HCT116 (cell line): ENCODE results near the gene CALML6. TPM values are rescaled to one million over a fixed set of nuclear protein-coding genes. Genes with fewer than 3 reads are reported as not detected.

Source experiments
- ATAC-seq: fragments of 200-7000 bp; cut with Tn5 transposase; 2 replicates; pipeline ENCODE4 v1.9.1; 2020; ENCODE audit warnings: mild to moderate bottlenecking, moderate library complexity
- BruUV-seq: library from RNA; stranded (reverse); fragments of 400-500 nt; replicated peaks from 2 replicates; lab custom pipeline; 2021; lab: Mats Ljungman, UMichigan
- CTCF ChIA-PET: fragments of 300-600 bp; sonication (Branson Sonifier 250); formaldehyde crosslinking; loops from one replicate; lab custom pipeline; 2021; ENCODE audit warnings: antibody characterized with exemption; lab: Charles Lee
- POLR2A ChIA-PET: fragments of 300-600, 350-600 bp; sonication (Branson Sonifier 250); formaldehyde crosslinking; loops from one replicate; lab custom pipeline; 2021; ENCODE audit warnings: antibody characterized with exemption; lab: Charles Lee
- RAD21 ChIA-PET, 2 experiments: fragments of 300-600 bp; sonication (Branson Sonifier 250); formaldehyde crosslinking; loops; one replicate each; lab custom pipeline; 2023; ENCODE audit warnings: low total read pairs in 2 of 2; ENCODE audit not compliant: uncharacterized antibody in 2 of 2, unreplicated experiment in 2 of 2, low non-redundant PET in 1 of 2; lab: Charles Lee
- DNase-seq: peaks from one replicate; pipeline ENCODE4 v3.0.0-alpha.2; 2010; ENCODE audit warnings: low read depth, low spot score
- H2AFZ ChIP-seq: fragments of 200-600 bp; shearing (Covaris generic), sonication (generic); 2 replicates; pipeline ENCODE4 v1.6.1; 2017; ENCODE audit warnings: low read depth, mixed run types, mixed read lengths, antibody characterized with exemption, low read length; ENCODE audit not compliant: poor library complexity, severe bottlenecking
- H3K27ac ChIP-seq: 2 replicates; pipeline ENCODE4 v1.5.1; 2012; ENCODE audit warnings: low read depth, low read length
- H3K27me3 ChIP-seq: fragments of 200-600 bp; sonication (generic); 2 replicates; pipeline ENCODE4 v1.6.1; 2016; ENCODE audit warnings: mixed run types, low read length, mixed read lengths; ENCODE audit not compliant: insufficient read depth
- H3K36me3 ChIP-seq, 2 experiments: fragments of 200-500 bp in 1 of 2; fragments of 200-600 bp in 1 of 2; sonication (Bioruptor generic) in 1 of 2; sonication (generic) in 1 of 2; 2 replicates each; pipeline versions ENCODE4 v1.5.1 to v1.6.1; 2014 to 2016; ENCODE audit warnings: low read length in 2 of 2, inconsistent platforms in 1 of 2, mixed read lengths in 1 of 2, mixed run types in 1 of 2; ENCODE audit not compliant: insufficient read depth in 2 of 2, control insufficient read depth in 1 of 2
- H3K4me1 ChIP-seq, 2 experiments: fragments of 200-600 bp in 1 of 2; sonication (generic) in 1 of 2; 2 replicates each; pipeline versions ENCODE4 v1.5.1 to v1.6.1; 2012 to 2017; ENCODE audit warnings: low read length in 2 of 2, inconsistent platforms in 1 of 2, mild to moderate bottlenecking in 1 of 2, mixed read lengths in 1 of 2, mixed run types in 1 of 2, moderate library complexity in 1 of 2; ENCODE audit not compliant: insufficient read depth in 2 of 2, control insufficient read depth in 1 of 2
- H3K4me2 ChIP-seq: fragments of 200-600 bp; sonication (generic); 2 replicates; pipeline ENCODE4 v1.6.1; 2017; ENCODE audit warnings: mixed run types, low read length, mixed read lengths
- H3K4me3 ChIP-seq, 2 experiments: fragments of 200-600 bp in 1 of 2; sonication (generic) in 1 of 2; replicated peaks in 1 of 2; 2 replicates each; pipeline ENCODE4 v1.5.1; 2011 to 2016; ENCODE audit warnings: low read length in 2 of 2, control low read depth in 1 of 2, low read depth in 1 of 2, mild to moderate bottlenecking in 1 of 2, mixed read lengths in 1 of 2, mixed run types in 1 of 2
- H3K79me2 ChIP-seq: fragments of 200-600 bp; sonication (generic); 2 replicates; pipeline ENCODE4 v1.6.1; 2017; ENCODE audit warnings: mild to moderate bottlenecking, mixed run types, low read length, moderate library complexity, mixed read lengths; ENCODE audit not compliant: insufficient read depth
- H3K9ac ChIP-seq: fragments of 200-600 bp; sonication (generic); 2 replicates; pipeline ENCODE4 v1.6.1; 2016; ENCODE audit warnings: low read length, mixed read lengths
- H3K9me2 ChIP-seq: fragments of 200-600 bp; sonication (generic), shearing (Covaris generic); 2 replicates; pipeline ENCODE4 v1.6.1; 2017; ENCODE audit warnings: mixed run types, mild to moderate bottlenecking, moderate library complexity; ENCODE audit not compliant: insufficient read depth
- H3K9me3 ChIP-seq, 2 experiments: fragments of 200-500 bp in 1 of 2; fragments of 200-600 bp in 1 of 2; sonication (Bioruptor generic) in 1 of 2; sonication (generic) in 1 of 2; 2 replicates each; pipeline ENCODE4 v1.6.1; 2014 to 2017; ENCODE audit warnings: low read length in 2 of 2, mixed read lengths in 2 of 2, inconsistent platforms in 1 of 2, low read depth in 1 of 2, mild to moderate bottlenecking in 1 of 2, mixed run types in 1 of 2, moderate library complexity in 1 of 2; ENCODE audit not compliant: control insufficient read depth in 1 of 2, insufficient read depth in 1 of 2
- H4K20me1 ChIP-seq: fragments of 200-600 bp; sonication (generic), shearing (Covaris generic); 2 replicates; pipeline ENCODE4 v1.6.1; 2017; ENCODE audit warnings: mixed run types, mild to moderate bottlenecking, moderate library complexity; ENCODE audit not compliant: insufficient read depth
- CBX3 ChIP-seq: IDR thresholded peaks from 2 replicates; pipeline ENCODE4 v1.6.1; 2012; ENCODE audit warnings: low read depth
- CEBPB ChIP-seq: IDR thresholded peaks from 2 replicates; pipeline ENCODE4 v1.6.1; 2012; ENCODE audit warnings: low read depth
- ELF1 ChIP-seq: IDR thresholded peaks from 2 replicates; pipeline ENCODE4 v1.6.1; 2012; ENCODE audit warnings: low read depth, borderline replicate concordance
- EZH2 ChIP-seq: fragments of 200-600 bp; sonication (generic); IDR thresholded peaks from 2 replicates; pipeline ENCODE4 v1.6.1; 2017; ENCODE audit warnings: antibody characterized with exemption, mixed run types
- EZH2phosphoT487 ChIP-seq: fragments of 200-600 bp; IDR thresholded peaks from 2 replicates; pipeline ENCODE4 v1.6.1; 2018; ENCODE audit warnings: antibody characterized with exemption, borderline replicate concordance
- FOSL1 ChIP-seq: IDR thresholded peaks from 2 replicates; pipeline ENCODE4 v1.6.1; 2012; ENCODE audit warnings: low read depth
- POLR2A ChIP-seq: IDR thresholded peaks from 2 replicates; pipeline ENCODE4 v1.7.0; 2011; ENCODE audit warnings: borderline replicate concordance; ENCODE audit not compliant: insufficient read depth, insufficient read length; ENCODE audit errors: extremely low read depth
- POLR2AphosphoS5 ChIP-seq: IDR thresholded peaks from 2 replicates; pipeline ENCODE4 v1.6.1; 2011; ENCODE audit warnings: mild to moderate bottlenecking, low read depth, low read length, moderate library complexity
- RAD21 ChIP-seq: IDR thresholded peaks from 2 replicates; pipeline ENCODE4 v1.6.1; 2012; ENCODE audit warnings: low read depth, mild to moderate bottlenecking
- TCF7L2 ChIP-seq: IDR thresholded peaks from 2 replicates; pipeline ENCODE4 v1.7.0; 2011; ENCODE audit warnings: borderline replicate concordance, inconsistent platforms; ENCODE audit not compliant: insufficient read depth, insufficient read length; ENCODE audit errors: extremely low read depth
- ZFX ChIP-seq: fragments of 450-650 bp; IDR thresholded peaks from 2 replicates; pipeline ENCODE4 v1.6.1; 2017
- ZNF274 ChIP-seq: fragments of 200-500 bp; sonication (Bioruptor generic); IDR thresholded peaks from 2 replicates; pipeline ENCODE4 v1.6.1; 2014; ENCODE audit warnings: mild to moderate bottlenecking, low read depth, low read length, inconsistent platforms
- intact Hi-C: fragments of 100-400 bp; cut with micrococcal nuclease; formaldehyde crosslinking; loops from 2 replicates; pipeline ENCODE4 v1.10.0; 2022
- total RNA-seq: library from RNA; stranded (reverse); gene quantifications from one replicate; pipeline ENCODE4 v1.2.1, GENCODE V29; 2021; ENCODE audit not compliant: unreplicated experiment
- TF ChIP-seq, protein P1 (sequence below): IDR thresholded peaks from 2 replicates; pipeline ENCODE4 v1.6.1; 2012; ENCODE audit warnings: low read depth
- TF ChIP-seq, protein P2 (sequence below): IDR thresholded peaks from 2 replicates; pipeline ENCODE4 v1.6.1; 2012

Gene CALML6
- total RNA-seq, 1 experiment from 2014 or later = 2.3 TPM

DNA sequence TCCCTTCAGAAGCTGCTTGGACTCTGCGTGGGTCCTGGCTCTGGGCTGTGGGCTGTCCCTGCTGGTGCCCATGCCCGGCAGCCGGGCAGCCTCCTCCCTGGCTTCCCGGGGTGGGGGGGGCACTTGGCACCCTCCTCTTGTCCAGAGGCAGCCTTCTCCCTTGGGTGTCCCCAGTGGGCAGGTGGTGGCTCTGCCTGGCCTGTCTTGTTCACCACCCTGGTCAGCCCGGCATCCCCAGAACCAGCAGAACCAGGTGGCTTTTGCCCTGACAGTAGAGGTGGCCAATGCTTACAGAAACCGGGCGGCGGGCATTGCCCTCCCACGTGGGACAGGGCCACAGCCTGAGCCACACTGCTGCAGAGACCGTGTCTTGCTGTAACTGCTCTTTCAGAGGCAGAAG, 50.5 kb downstream of the CALML6 start:
- Histone ChIP-seq H2AFZ (no peak overlapping the region), H3K9ac (no peak overlapping the region), H3K4me2 (no peak overlapping the region), H3K4me1 (peaks cover 12 to 29% of the 10 kb centered on the region in 2 experiments), H3K4me3 (no peak overlapping the region), H3K9me2 (no peaks in the 10 kb centered on the region), H4K20me1 (no peaks in the 10 kb centered on the region), H3K27ac (no peak overlapping the region), H3K27me3 (no peaks in the 10 kb centered on the region), H3K9me3 (no peaks in the 10 kb centered on the region; a peak in 1 of 4 replicates), H3K36me3 (no peaks in the 10 kb centered on the region), H3K79me2 (no peaks in the 10 kb centered on the region)
- BruUV-seq = no TSS peak
- ATAC-seq = no peak
- TF ChIP-seq CBX3 = no peak
- TF ChIP-seq, protein P1, sequence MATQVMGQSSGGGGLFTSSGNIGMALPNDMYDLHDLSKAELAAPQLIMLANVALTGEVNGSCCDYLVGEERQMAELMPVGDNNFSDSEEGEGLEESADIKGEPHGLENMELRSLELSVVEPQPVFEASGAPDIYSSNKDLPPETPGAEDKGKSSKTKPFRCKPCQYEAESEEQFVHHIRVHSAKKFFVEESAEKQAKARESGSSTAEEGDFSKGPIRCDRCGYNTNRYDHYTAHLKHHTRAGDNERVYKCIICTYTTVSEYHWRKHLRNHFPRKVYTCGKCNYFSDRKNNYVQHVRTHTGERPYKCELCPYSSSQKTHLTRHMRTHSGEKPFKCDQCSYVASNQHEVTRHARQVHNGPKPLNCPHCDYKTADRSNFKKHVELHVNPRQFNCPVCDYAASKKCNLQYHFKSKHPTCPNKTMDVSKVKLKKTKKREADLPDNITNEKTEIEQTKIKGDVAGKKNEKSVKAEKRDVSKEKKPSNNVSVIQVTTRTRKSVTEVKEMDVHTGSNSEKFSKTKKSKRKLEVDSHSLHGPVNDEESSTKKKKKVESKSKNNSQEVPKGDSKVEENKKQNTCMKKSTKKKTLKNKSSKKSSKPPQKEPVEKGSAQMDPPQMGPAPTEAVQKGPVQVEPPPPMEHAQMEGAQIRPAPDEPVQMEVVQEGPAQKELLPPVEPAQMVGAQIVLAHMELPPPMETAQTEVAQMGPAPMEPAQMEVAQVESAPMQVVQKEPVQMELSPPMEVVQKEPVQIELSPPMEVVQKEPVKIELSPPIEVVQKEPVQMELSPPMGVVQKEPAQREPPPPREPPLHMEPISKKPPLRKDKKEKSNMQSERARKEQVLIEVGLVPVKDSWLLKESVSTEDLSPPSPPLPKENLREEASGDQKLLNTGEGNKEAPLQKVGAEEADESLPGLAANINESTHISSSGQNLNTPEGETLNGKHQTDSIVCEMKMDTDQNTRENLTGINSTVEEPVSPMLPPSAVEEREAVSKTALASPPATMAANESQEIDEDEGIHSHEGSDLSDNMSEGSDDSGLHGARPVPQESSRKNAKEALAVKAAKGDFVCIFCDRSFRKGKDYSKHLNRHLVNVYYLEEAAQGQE = no peak
- TF ChIP-seq EZH2phosphoT487 = no peak
- no peak for TF ChIP-seq ZNF274
- no peak for TF ChIP-seq RAD21
- no peak for TF ChIP-seq EZH2
- TF ChIP-seq, protein P2, sequence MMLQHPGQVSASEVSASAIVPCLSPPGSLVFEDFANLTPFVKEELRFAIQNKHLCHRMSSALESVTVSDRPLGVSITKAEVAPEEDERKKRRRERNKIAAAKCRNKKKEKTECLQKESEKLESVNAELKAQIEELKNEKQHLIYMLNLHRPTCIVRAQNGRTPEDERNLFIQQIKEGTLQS = no peak
- no peak for TF ChIP-seq POLR2A
- no peak for TF ChIP-seq FOSL1
- no peak for TF ChIP-seq POLR2AphosphoS5
- no peak for TF ChIP-seq CEBPB
- TF ChIP-seq ZFX = no peak
- TF ChIP-seq TCF7L2 = no peak
- TF ChIP-seq ELF1 = no peak
- ChIA-PET CTCF (no interaction called here), RAD21 (no interaction called here), POLR2A (no interaction called here)
- no peak for DNase-seq
- intact Hi-C loops = no loop called here
